Glomerular visceral epithelial cell (primary cell): ENCODE results near the gene SLC2A5.

Experiments
- DNase-seq: peaks from one replicate; pipeline ENCODE4 v3.0.0-alpha.2; 2016; ENCODE audit errors: extremely low spot score

Gene SLC2A5

DNA sequence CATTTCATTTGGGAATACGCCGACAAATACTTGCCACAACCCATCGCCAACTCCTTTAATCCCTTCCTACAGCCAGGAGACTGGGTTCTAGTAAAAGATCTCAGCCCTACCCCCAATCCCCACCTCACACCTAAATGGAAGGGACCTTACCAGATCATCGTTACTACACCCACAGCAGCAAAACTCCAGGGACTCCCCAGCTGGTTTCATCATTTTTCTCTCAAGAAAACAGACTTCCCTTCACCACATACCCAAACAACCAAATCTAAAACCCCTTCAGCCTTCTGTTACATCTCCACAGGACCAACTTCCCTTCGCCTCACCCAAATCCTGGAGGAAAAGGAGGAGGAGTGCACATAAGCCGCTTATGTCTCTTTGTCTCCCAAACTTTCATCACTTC, 23.7 kb upstream of the SLC2A5 start:
- DNase-seq, result no peak

DNA sequence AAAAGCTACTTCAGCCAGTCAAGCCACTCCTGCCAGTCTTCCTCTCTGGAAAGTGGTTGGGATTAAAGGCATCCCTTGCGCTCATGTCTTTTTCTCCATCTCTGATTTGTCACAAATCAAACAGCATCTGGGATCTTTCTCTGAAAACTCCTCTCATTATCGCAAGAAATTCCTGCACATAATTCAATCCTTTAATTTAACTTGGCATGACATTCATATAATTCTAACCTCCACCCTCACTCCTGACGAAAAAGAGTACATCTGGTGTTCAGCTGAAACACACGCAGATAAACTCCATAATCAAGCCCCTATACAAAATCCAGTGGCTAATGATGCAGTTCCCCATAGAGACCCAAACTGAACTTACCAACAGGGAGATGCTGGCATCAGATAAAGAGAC, 19.4 kb upstream of the SLC2A5 start:
- DNase-seq, result no peak

DNA sequence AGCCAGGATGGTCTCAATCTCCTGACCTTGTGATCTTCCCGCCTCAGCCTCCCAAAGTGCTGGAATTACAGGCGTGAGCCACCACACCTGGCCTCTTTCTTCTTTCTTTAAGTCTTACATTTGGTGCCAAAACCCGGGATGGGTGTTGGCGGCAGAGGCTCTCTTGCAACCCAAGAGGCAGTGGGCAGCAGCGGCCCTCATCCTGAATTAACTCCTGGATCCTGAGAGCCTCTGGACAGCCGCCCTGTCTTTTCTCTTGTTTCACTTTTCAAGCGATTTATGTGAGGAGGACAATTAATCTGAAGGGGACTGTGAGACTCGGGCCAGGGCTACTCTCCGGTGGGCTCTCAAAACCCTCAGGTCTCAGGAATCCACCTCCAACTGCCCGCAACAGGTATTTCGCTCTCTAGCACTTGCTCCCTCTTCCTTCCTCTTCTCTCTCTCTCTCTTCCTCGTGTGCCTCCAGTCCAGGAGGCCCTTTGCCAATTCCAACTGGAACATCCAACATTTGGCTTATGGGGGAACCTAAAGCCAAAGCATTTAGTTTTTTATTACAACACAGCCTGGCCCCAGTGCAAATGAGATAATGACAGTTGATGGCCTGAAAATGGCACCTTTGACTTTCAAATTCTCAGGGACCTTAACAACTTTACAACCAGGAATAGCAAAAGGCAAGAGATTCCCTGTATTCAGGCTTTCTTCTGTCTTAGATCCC, 18.1 kb upstream of the SLC2A5 start:
- no peak for DNase-seq

DNA sequence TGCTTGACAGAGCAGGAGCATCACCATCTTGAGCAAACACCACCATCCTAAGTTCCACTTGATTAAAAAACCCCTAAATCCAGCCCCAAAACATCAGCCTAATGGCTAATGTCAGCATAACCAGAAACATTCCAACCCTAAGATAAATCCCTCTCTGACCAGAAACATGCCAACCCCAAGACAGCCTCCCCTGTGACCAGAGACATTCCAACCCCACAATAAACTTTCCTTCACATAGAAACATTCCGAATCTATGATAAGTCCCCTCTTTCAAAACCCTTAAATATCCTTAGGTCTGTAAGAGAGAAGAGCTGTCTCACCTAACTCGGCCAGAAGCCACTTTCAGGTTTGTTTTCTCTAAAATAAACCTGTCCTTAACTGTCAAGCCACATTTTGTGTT, 17.4 kb upstream of the SLC2A5 start:
- no peak for DNase-seq

DNA sequence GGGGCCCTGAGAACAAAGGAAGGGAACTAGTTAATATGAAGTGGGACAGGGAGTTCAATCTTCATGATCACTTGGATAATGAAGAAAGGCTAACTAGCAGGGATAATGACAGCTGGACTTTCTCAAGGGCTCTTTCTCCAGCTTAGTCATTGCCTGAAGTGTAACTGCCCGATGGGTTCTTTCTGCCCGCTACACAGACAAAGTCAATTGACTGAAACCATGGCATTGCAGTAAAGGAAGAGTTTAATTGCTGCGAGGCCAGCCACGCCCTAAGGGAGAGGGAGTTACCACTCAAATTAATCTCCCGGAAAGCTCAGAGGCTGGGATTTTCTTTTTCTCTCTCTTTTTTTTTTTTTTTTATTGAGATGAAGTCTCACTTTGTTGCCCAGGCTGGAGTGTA, 16.6 kb upstream of the SLC2A5 start:
- peak; percentile 26 for DNase-seq

DNA sequence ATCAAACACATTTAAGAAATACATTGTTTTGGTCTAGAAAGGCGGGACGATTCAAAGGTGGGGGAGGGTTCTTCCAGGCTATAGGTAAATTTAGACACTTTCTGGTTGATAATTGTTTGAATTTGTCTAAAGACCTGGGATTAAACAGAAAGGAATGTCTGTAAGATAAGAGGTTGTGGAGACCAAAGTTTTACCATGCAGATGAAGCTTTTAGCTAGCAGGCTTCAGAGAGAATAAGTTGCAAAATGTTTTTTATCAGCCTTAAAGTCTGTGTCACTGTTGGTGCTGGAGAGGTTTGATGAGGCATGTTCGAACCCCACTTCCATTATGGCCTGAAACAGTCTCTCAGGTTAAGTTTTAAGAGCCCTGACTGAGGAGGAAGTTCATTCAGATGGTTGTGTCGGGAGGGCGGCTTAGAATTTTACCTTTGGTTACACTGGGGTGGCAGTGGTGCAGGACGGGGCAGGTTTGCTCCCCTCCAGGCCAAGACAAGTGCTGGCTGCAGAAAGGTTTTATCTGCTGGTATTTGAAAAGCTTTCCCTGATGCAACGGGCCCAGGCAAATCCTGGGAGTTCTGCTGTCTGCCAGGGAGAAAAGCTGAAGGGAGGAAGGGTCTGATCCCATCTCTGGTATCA, 16.0 kb upstream of the SLC2A5 start:
- DNase-seq, result no peak

DNA sequence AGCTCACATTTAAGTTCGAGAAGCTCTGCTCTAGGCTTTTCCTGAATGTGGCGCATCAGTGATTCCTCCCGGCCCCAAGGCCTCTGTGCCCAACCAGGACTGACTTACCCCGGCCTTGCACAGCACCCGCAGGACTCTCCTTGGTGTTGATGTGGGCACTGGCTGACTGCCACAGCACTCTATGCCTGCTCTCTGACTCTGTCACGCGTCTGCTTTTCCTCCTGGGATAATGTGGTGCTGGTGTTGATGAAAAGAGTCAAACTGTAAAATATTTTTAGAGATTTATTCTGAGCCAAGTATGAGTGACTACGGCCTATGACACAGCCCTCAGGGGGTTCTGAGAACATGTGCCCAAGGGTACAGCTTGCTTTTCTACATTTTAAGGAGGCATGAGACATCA, 15.5 kb upstream of the SLC2A5 start:
- DNase-seq, result peak; percentile 83

DNA sequence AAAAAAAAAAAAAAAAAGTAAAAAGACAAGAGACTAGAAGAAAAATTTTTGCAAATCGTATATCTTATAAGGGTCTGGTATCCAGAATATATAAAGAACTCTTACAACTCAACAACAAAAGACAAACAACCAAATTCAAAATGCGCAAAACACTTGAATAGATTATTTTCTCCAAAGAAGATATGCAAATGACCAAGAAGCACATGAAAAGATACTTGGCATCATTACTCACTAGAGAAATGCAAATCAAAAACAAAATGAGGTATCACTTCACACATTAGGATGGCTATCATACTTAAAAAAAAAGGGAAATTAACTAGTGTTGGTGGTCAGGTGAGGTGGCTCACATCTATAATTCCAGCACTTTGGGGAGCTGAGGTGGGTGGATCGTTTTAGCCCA, 12.0 kb upstream of the SLC2A5 start:
- DNase-seq, result no peak

DNA sequence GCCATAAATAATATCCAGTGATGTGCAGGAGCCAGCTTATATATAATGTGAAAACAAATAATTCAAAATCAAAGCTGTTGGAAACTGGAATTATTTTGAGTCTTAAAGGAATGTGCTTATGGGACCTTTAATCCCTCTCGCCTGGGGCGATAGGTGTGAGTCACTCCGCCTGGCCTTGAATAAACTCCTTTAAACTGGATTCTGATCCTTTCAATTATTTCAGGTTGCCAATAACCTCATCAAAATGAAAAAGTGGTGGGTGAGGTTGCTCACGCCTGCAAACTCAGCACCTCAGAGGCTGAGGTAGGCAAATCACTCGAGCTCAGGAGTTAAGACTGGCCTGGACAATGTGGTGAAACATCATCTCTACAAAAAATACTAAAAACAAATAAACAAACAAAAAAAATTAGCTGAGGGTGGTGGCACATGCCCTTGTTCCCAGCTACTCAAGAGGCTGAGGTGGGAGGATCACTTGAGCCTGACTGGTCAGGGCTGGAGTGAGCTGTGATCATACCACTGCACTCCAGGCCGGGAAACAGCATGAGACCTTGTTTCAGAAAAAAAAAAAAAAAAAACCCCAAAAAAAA, 11.4 kb upstream of the SLC2A5 start:
- DNase-seq, result no peak

DNA sequence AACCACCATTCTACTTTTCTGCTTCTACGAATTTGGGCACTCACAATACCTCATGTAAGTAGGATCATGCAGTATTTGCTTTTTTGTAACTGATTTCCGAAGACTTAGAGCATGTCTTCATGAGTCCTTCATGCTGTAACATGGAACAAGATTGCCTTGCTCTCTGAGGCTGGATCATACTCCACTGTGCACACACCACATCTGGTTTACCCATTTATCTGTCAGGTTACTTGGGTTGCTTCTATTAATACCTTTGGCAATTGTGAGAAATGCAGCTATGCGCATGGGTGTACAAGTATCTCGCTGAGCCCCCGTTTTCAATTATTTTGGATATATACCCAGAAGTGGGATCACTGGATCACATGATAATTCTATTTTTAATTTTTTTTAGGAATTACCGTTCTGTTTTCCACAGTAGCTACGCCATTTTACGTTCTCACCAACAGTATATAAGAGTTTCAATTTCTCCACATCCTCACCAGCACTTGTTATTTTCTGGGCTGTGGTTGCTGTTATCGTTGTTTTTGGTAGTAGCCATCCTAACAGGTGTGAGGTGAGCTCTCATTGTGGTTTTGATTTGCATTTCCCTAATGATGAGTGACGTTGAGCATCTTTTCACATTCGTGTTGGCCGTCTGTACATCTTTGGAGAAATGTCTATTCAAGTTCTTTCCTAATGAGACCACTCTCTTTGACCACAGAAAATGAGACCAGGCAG, 10.7 kb upstream of the SLC2A5 start:
- DNase-seq, result no peak

DNA sequence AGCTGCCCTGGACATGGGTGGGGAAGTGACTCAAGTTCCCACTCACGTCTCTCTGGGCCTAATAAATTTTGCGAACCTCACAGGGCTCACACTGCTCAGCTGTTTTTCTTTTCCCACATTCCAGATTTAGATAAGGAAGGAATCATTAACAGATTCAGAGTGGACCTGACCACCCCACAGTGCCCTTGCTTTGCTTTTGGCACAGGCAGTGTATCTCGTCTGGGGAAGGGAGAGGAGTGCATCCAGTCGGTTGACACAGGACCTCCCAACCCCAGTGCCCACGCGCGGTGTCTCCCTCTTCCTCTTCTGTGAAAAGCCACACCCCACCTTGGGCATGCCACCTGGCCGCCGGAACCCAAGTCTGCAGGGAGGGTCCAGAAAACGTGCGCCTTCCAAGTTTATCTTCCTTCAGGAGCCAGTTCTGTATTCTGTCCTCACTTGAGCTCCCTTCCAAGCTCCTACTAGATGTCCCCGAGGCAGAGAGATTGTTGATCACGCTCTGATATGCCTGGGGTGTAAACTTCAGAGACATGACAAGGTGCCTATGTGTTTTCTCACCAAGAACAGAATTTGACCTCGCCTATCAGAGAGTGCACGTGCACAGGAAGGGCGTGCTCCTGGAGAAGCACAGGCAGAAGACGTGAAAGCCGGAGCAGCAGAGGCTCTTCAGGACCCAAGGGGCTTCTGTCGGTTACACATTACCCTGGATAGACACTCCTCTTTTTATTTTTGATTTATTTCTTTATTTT, 9.5 kb upstream of the SLC2A5 start:
- no peak for DNase-seq

DNA sequence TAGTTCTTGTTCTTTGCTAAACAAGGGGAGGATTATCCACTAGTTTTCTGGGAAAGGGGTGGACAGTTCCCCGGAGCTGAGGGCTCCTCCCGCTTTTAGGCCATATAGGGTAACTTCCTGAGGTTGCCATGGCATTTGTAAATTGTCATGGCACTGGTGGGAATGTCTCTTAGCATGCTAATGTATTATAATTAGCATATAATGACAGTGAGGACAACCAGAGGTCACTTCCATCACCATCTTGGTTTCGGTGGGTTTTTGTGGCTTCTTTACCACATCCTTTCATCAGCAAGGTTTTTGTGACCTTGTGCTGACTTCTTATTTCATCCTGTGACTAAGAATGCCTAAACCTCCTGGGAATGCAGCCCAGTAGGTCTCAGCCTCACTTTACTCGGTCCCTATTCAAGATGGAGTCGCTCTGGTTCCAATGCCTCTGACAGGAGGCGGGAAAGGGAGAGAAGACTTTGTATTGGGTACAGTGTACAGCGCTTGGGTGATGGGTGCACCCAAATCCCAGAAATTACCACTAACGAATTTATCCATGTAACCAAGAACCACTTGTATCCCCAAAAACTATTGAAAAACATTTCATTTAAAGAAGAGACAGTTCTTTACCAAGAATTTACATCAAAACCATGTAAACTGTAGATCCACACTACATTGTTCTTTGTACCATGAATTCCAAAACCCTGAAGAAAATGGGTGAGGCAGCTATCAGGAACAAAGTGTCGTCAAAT, 8.7 kb upstream of the SLC2A5 start:
- peak; percentile 40 for DNase-seq

DNA sequence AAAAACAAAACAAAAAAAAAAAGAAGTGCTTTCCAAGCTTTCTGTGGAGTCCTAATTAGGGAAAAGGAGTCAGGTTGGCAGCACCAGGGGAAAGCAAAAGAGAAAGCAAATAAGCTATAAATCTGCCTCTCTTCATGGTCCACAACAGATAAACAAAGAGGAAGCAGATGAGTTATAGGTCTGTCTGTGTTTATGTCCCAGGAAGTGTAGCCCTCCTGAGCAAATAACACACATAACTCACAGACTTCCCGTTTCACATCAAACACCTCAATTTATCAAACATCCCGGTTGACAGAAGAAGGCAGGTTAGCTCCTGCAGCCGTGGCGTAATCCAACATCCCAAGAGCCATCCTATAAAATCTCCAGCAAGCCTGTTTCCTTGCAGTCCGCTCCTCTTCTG, 5.6 kb upstream of the SLC2A5 start:
- no peak for DNase-seq

DNA sequence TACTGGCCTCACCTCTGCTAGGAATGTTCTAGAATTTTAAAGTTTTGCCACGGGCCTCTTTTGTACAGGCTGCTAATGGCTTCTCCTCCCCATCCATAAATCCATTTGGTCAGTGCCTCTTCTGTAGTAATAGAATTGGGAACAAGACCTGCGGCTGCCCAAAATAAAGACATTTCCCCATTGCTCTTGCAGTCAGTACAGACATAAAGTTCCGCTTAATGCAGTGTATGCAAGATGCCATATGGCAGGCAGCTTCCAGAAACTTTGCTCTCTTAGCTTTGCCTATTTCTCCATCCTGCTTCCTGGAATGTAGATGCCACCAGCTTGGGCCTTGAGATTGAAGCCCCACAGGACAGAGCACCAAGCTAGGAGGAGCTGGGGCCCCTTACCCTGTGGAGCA, 3.7 kb upstream of the SLC2A5 start:
- no peak for DNase-seq

DNA sequence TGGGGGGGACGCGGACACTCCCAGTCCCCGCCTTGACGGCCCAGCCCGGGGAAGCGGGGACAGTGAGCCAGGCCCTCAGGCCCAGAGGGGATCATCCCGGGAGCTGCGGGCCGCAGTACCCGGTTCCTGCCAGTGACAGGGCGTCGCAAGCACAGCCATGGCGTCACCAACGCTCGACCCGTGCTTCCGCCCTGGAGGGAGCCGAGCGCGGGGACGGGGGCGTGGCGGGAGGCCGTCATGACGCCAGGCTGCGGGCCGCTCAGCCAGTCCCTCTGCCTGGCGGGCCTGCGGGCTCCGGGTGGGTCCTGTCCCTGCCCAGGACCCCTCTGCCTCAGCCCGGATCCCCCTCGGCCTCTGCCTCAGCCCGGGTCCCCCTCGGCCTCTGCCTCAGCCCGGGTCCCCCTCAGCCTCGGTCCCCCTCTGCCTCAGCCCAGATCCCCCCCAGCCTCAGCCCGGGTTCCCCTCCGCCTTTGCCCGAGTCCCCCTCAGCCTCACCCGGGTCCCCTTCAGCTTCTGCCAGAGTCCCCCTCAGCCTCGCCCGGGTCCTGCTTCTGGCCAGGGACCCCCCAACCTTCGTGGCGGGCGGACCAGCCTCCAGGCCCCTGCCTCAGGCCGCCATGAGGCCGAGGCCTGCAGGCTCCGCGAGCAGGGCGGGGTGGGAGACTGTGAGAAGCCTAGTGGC, 2.3 kb upstream of the SLC2A5 start:
- DNase-seq, result no peak

DNA sequence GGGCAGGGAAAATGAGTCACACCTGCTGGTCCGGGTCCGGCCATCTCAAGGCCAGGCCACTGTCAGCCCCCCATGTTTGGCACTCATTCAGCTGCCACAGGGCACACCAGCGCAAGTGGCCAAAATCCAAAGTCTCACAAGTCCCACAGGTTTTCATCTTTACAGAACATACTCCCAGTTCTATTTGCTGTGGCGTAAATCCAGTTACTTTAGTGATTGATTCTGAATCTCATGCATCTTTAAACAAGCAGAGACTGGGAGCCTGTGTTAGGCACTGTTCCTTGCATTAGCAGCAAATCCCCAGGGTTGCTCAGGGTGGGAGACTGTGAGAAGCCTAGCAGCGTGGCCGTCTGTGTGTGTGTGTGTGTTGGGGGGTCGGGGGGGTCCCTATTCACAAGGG, 1.1 kb upstream of the SLC2A5 start:
- no peak for DNase-seq

DNA sequence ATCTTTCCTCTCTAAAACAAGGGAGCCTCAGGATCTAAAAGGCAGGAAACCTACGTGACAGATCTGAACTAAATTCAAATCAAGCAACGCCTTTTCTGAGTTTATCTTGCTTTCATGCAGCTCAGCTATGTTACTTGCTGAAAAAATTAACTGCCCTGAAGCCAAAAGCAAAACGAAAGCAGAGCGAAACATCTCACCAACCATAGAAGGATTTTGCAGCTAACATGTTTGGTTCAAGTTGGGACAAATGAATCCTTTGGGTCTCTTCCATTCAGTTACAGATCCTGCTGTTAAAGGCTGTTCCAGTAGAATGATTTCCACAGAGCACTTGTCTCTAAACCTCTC, 482 bp downstream of the SLC2A5 start:
- DNase-seq, result no peak

DNA sequence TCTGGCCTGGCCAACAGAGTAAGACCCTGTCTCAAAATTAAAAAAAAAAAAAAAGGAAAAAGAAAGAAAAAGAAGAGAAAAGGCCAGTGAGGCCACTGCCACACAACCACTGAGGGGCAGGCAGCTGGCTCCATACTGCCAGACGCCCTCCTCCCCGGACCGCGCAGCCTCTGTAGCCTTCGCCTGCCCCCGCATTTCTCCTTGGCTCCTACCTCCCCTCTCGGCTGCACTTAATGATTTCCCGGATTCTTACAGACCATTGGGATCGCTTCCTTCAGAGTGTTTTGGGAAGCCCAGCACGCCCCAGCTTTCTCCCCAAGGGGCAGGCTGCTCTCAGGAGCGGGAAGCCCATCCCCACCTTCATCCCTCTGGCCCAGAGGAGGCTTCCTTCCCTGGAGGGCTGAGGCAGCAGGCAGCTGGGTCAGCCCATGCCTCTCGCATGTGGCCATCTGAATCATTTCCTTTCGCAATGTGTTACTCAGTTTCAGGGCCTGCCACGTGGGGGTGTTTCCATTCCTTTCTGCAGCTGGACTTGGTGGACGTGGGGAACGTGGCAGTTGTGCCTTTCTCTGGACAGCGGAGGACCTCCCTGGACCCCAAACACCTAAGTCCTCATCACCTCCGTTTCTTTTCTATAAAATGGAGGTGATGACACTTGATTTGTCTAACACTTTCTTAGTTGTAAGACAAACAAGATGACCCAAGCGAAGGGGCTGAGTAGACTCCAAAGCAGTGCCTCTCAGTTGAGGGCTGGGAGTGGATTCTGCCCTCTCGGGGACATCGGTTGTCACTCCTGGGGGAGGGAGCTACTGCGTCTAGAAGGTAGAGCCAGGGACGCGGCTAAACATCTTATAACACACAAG, 2.3 kb downstream of the SLC2A5 start:
- DNase-seq, result peak; percentile 66

DNA sequence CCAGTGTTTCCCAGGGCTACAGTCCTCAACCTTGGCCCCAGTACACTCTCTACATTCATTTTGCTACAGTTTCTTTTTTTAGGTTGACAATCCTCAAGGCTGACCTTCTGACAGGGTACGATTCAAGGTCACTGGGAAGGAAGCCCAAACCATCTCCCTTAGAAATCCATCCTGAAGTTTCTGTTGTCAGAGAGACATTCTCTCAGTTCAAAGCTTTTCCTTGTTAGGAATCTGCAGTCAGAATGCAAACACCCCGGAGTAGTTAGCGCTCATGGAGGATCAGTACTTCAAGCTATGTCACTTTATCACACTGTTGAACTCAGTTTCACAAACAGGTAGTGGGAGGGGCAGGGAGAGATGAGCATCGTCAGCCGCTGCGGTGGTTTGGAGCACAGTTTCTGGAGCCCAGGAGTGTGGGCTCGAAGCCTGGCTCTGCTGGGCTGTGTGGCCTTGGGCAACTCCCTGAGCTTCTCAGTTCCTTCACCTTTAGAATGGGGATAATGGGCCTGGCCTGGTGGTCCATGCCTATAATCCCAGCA, 4.2 kb downstream of the SLC2A5 start:
- no peak for DNase-seq

DNA sequence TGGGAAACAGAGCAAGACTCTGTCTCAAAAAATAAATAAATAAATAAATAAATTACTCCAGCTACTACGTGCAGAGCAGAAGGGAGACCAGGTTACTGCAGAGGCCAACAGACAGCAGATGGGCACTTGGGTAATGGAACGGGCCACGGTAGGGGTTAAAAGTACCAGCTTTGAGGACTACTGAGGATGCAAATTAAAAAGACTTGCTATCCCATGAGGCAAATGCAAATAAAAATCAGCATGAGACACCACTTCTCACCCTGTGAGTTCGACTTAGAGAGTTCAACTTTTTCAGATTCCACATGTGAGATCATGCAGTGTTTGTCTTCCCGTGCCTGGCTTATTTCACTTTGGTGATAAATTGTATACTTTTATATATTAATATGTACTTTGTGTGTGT, 6.6 kb downstream of the SLC2A5 start:
- no peak for DNase-seq
